GM12891 (cell line): ENCODE results near the gene CA14.

Source experiments
- DNase-seq: peaks from one replicate; pipeline ENCODE4 v3.0.0; 2011; ENCODE audit warnings: low spot score; ENCODE audit not compliant: insufficient read length
- FAIRE-seq: peaks from 2 replicates; lab custom pipeline; 2011; peaks lifted over from hg19 to GRCh38; lab: Jason Lieb, UNC
- PAX5 ChIP-seq: IDR thresholded peaks from 2 replicates; pipeline ENCODE4 v1.6.1; 2011; ENCODE audit warnings: low read length, moderate library complexity, mild to moderate bottlenecking; ENCODE audit not compliant: insufficient read depth, severe bottlenecking
- POLR2A ChIP-seq: IDR thresholded peaks from 2 replicates; pipeline ENCODE4 v1.6.1; 2011; ENCODE audit warnings: low read depth, low read length, control low read depth
- POLR2AphosphoS5 ChIP-seq: IDR thresholded peaks from 2 replicates; pipeline ENCODE4 v1.6.1; 2011; ENCODE audit warnings: low read depth, low read length, control low read depth
- POU2F2 ChIP-seq: IDR thresholded peaks from 2 replicates; pipeline ENCODE4 v1.6.1; 2011; ENCODE audit warnings: low read depth, mild to moderate bottlenecking, control low read depth, low read length, moderate library complexity
- SPI1 ChIP-seq: IDR thresholded peaks from 2 replicates; pipeline ENCODE4 v1.6.1; 2011; ENCODE audit warnings: low read depth, low read length, control low read depth
- TAF1 ChIP-seq: IDR thresholded peaks from 2 replicates; pipeline ENCODE4 v1.6.1; 2011; ENCODE audit warnings: low read depth, low read length, control low read depth

The CA14 gene

DNA sequence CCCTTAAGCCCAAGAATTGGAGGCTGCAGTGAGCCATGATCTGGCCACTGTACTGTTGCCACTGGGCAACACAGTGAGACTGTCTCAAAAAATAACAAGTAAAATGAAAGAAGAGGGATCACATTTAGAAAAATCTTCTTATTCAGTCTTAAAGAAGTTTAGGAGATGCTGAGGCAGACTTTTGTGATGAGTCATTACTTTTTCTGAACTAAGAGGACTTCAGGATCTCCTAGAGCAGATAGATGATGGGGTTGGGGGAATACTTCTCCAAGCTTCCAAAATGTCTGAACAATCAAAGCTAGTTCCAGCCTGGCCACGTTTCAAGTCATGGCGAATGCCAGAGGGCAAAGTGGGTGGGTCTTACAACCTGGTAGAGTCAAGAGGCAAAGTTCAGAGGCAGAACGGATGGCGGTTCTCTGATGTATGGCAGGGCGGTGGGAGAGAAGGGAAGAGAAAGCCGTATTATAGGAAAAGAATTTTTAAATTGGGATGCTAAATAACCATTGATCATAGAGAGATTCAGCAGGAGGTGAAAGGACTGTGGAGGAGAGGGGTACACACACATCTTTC, 22.6 kb downstream of the CA14 start:
- no peak for TF ChIP-seq POLR2AphosphoS5
- no peak for TF ChIP-seq TAF1
- TF ChIP-seq POU2F2 = no peak
- DNase-seq = no peak
- FAIRE-seq = no peak

DNA sequence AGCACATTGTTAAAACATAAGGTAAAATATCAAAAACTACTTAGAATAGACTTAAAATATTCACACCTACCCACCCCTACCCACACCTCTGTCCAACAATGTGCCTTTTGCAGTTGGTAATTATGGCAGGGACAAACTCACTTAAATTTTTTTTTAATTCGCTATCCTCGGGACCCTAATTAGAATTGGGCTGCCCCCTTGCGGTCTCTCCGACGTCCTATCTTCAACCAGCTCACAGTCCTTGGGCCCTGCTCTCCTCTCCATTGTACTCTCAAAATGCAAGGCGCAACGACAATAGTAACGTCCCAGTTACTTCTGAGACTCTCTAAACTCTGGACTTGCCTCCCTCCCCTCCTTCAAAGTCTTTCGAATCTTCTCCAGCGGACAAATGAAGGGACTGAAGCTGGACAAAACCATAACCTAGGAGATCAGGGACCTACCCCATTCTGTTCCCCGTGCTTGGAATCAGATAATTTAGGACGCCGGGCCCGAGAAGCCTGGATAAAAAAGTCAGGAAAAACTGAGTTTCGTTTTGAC, 23.7 kb downstream of the CA14 start:
- FAIRE-seq (no peak), DNase-seq (no peak)

DNA sequence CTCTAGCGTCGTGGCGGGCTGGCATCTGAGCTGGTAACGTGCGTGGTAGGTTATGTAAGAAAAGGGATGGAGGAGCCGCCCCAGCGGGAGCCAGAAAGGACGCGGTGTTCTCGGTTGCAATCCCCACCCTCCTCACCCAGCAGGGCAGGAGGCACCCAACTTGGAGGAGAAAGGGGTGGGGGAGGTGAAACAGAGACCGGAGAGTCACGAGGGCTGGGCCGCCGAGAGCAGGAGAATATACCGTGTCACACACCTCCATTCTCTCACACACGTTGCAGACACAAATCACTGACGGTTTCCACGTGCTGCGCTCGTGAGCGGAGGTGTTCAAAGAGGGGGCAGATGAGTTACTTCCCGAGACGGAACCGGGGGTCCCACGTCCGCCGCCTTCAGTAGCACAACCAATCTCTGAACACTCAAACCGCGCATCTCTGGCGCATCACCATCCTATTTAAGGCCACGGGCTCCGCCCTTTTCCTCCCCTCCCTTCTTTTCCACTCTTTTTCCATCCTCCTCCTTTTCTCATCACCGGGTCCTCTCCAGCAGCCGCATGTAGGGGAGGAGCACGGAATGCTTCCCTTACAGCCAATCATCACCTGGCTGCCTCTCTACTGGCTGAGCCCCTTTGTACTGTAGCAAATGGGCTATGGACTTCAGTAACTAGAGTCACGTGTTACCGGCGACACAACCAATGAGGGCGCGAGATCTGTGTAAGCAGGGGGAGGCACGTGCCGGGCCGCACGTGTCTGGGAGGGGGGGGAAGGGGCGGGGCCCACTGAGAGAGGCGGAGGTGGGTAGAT, 24.4 kb downstream of the CA14 start, which contains the start of gene CIART:
Gene CIART (plus strand): TSS at position 797 of the 800 bp plus-strand sequence. CDS start 714 bp downstream, outside the sequence.
- FAIRE-seq (peak; percentile 95), DNase-seq (peak; percentile 43)
- TF ChIP-seq POU2F2 (no peak), POLR2A (no peak), PAX5 (no peak), POLR2AphosphoS5 (no peak), TAF1 (no peak), SPI1 (no peak)

More for the DNA sequence above, 23.7 kb downstream of the CA14 start:
- TF ChIP-seq PAX5 (no peak), POLR2AphosphoS5 (no peak), TAF1 (no peak), POU2F2 (no peak; the same call in 1 of the 2 replicates), POLR2A (no peak), SPI1 (no peak)

DNA sequence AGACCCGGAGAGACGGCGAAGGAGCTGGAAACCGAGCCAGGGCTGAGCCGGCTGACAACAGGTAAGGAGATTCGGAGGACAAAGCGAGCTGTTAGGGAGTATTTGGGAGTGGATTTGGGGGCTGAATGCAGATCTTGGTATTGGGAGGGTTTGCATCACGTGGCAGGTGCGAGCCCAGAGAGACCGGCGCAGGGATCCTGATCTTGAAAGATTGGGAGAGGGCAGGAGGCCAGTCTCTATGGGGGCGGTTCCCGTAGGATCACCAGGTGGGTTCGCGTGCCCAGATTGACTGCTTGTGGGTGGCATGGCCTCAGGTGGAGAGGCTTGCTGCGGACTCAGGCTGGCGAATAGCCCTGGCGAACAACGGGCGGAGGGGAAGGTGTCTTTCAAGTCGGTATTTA, 25.0 kb downstream of the CA14 start:
- TF ChIP-seq SPI1 (no peak), POLR2AphosphoS5 (no peak), POU2F2 (no peak), TAF1 (no peak), POLR2A (no peak), PAX5 (no peak)
- FAIRE-seq (no peak), DNase-seq (no peak)

DNA sequence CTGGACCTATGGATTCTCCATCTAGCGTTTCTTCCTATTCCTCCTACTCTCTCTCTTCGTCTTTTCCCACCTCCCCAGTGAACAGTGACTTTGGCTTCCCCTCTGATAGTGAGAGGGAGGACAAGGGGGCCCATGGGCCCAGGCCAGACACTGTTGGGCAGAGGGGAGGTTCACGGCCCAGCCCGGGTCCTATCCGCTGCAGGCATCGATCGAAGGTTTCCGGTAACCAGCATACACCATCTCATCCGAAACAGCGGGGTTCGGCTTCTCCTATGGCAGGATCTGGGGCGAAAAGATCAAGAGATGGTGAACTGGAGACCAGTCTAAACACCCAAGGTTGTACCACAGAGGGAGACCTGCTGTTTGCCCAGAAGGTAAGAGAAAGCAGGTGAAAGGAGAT, 25.7 kb downstream of the CA14 start:
- DNase-seq = no peak
- FAIRE-seq = no peak
- TF ChIP-seq POU2F2 (no peak), PAX5 (no peak), TAF1 (no peak), POLR2A (no peak), SPI1 (no peak), POLR2AphosphoS5 (no peak)

DNA sequence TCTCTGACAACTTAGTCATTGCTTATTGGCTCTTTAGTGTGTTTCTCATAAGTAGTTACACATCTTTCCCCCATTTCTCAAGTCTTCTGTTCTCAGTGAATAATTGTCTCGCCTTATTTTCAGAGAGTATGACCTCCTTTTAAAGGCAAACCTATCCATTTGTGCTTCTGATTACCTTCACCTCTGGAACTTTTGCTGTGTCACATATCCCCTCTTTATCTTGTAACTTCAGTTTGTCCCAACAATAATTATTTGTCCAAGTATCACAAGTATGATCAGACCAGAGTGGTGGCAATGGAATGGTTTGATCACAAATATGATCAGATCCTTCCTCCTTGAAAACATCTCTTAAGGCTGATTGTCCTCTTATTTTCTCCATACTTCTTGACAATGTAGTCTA, 30.8 kb downstream of the CA14 start:
- FAIRE-seq (no peak), DNase-seq (no peak)
- TF ChIP-seq POU2F2 (no peak), POLR2AphosphoS5 (no peak), POLR2A (no peak)

DNA sequence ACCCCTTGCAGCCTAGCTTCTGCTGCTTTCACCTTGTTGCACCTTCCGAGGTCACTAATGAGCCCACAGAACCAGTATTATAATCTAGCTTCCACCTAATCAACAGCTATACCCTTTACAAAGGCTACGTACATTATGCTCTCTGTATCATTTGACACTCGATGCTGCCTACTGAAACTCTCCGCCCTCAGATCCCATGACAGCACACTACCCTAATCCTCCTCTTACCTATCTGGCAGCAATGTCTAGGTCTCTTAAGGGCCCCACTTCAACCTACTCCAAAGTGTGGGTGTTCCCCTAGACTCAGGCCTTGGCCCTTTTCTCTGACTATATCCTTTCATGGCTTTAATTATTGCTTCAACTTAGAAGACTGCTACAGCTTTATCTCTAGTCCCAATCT, 31.2 kb downstream of the CA14 start:
- DNase-seq (no peak), FAIRE-seq (no peak)
- TF ChIP-seq POLR2A = no peak
- TF ChIP-seq PAX5 = no peak
- no peak for TF ChIP-seq POLR2AphosphoS5
- no peak for TF ChIP-seq SPI1
- no peak for TF ChIP-seq TAF1
- no peak for TF ChIP-seq POU2F2

DNA sequence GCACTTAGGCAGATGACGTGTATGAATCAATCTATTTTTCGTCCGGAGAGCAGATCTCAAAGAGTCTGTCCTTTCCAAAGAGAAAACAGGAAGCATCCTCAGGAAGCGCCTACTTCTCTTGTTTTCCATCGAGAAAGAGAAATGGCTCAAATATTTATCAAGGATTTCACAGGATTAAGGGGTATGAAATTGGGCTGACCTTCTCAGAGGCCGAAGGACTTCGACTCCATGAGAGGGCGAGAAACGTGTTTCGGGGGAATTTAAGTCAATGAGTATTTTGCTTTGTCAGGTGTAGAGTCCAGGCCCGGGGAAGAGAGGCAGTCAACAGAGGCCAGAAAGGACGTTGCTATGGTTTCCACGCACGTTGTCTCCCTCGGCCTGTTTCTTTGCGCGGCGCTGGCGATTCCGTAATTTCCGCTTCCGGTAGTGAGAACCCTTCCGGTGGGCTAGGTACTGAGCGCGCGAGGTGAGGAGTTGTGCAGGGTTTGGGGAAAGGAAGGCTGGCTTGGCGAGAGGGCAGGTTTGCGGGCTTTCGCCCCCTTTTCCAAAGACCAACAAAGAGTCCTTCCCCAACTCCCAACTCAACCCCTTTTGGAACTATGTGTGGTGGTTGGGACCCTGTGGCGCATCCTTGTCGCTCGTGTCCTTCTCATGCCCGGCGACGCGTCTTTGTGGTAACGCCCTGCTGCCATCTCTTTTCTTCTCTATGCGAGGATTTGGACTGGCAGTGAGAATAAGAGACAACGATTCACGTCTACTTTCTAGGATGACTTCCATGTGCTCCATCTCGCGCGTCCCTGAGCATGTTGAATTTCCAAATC, 36.1 kb downstream of the CA14 start, which contains the start of gene MRPS21:
Gene MRPS21 (plus strand): TSS at position 429 of the 821 bp plus-strand sequence. CDS start 506 bp downstream, outside the sequence.
- TF ChIP-seq POLR2AphosphoS5 (peak; percentile 98), POLR2A (peak; percentile 97), PAX5 (no peak), POU2F2 (peak; percentile 66), TAF1 (peak; percentile 89), SPI1 (no peak)
- DNase-seq (peak; percentile 82), FAIRE-seq (peak; percentile 98)

DNA sequence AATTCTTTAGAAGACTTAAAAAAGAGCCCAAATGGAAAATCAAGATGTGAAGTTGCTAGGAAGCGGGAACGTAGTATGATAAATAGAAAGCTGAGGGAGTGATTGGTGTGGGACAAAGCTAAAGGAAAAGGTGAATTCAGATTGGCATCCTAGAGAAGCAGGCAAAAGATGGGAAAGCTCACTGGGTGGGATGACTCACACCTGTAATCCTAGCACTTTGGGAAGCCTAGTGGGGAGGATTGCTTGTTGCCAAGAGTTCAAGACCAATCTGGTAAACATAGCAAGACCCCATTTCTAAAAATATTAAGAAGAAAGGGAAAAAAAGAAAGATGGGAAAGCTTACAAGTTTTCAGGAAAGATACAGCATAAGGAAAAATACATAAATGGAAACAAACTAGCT, 37.9 kb downstream of the CA14 start:
- FAIRE-seq (no peak), DNase-seq (no peak)
- no peak for TF ChIP-seq POLR2A
- TF ChIP-seq TAF1 = no peak
- TF ChIP-seq SPI1 = no peak
- no peak for TF ChIP-seq PAX5
- TF ChIP-seq POLR2AphosphoS5 = no peak
- no peak for TF ChIP-seq POU2F2
